ENCODE results near the gene ZNF511. TPM values are rescaled to one million over a fixed set of nuclear protein-coding genes. Genes with fewer than 3 reads are reported as not detected.

Gene ZNF511
- total RNA-seq, 1 experiment from 2014 or later: 89.4 TPM

DNA sequence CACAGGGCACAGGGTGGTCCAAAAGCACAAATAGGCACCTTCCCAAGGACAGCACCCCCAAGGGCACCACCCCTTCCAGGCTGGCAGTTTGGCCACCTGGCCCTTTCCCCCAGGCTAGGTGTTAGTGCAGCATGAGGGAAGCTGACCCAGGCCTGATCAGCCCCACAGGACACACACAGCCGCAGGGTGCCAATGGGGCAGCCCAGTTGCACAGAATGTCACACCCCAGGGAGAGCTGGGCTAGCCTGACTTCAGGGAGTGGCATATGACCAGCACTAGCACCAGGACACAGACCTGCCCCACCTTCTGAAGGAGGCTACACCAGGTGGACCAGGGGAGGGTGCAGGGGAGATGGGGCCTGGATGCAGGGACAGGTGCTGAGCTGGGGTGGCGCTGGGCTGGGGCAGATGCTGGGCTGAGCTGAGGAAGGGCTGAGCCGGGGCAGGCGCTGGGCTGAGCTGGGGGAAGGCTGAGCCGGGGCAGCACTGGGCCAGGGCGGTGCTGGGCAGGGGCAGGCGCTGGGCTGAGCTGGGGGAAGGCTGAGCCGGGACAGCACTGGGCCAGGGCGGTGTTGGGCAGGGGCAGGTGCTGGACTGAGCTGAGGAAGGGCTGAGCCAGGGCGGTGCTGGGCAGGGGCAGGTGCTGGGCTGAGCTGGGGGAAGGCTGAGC, 28.2 kb upstream of the ZNF511 start:
- Histone ChIP-seq H2BK120ac (ENCODE audit: low read depth, low read length, poor library complexity, severe bottlenecking) (no peak overlapping the region), H3K79me1 (ENCODE audit: insufficient read depth, low read depth, low read length, poor library complexity, severe bottlenecking) (no peaks in the 10 kb centered on the region), H2BK20ac (ENCODE audit: low read depth, low read length, poor library complexity, severe bottlenecking) (no peak overlapping the region), H3K56ac (ENCODE audit: insufficient read length, low read depth, low read length) (no peak overlapping the region), H3K4me2 (ENCODE audit: insufficient read depth, insufficient read length, low read length) (no peak overlapping the region), H3K18ac (ENCODE audit: insufficient read length, low read depth, low read length) (no peak overlapping the region), H3K23ac (ENCODE audit: insufficient read length, low read depth, low read length) (no peak overlapping the region), H3K27me3 (ENCODE audit: insufficient read depth, low read length) (no peaks in the 10 kb centered on the region; the same call in 1 of the 2 replicates), H3K4me1 (ENCODE audit: insufficient read depth, low read length) (no peaks in the 10 kb centered on the region), H3K9ac (ENCODE audit: extremely low read depth, insufficient read length, low read length) (no peak overlapping the region), H4K8ac (replicated peaks; ENCODE audit: insufficient read length, low read depth, low read length) (no peak overlapping the region), H2BK15ac (ENCODE audit: low read depth, low read length) (no peak overlapping the region), H2AK5ac (ENCODE audit: insufficient read length, low read length) (no peak overlapping the region), H3K27ac (ENCODE audit: insufficient read length, low read depth, low read length) (no peak overlapping the region), H2BK5ac (ENCODE audit: insufficient read length, low read length) (no peak overlapping the region), H4K20me1 (ENCODE audit: control insufficient read depth, insufficient read depth, insufficient read length) (no peaks in the 10 kb centered on the region), H3K79me2 (ENCODE audit: insufficient read depth, low read length) (no peaks in the 10 kb centered on the region), H2BK12ac (ENCODE audit: insufficient read length, low read depth, low read length) (no peak overlapping the region), H4K91ac (ENCODE audit: insufficient read length, low read depth, low read length) (no peak overlapping the region), H4K5ac (ENCODE audit: insufficient read length, low read depth, low read length) (no peak overlapping the region), H3K14ac (ENCODE audit: insufficient read depth, low read length) (no peak overlapping the region), H3T11ph (ENCODE audit: low read length) (no peak overlapping the region), H3K9me3 (ENCODE audit: control insufficient read depth, low read depth, low read length) (no peaks in the 10 kb centered on the region), H2AFZ (ENCODE audit: low read length) (no peak overlapping the region), H3K23me2 (ENCODE audit: insufficient read length, low read depth, low read length, poor library complexity, severe bottlenecking) (peaks cover 7% of the 10 kb centered on the region), H3K4ac (ENCODE audit: low read depth, low read length) (no peak overlapping the region)
- TF ChIP-seq, protein P1, sequence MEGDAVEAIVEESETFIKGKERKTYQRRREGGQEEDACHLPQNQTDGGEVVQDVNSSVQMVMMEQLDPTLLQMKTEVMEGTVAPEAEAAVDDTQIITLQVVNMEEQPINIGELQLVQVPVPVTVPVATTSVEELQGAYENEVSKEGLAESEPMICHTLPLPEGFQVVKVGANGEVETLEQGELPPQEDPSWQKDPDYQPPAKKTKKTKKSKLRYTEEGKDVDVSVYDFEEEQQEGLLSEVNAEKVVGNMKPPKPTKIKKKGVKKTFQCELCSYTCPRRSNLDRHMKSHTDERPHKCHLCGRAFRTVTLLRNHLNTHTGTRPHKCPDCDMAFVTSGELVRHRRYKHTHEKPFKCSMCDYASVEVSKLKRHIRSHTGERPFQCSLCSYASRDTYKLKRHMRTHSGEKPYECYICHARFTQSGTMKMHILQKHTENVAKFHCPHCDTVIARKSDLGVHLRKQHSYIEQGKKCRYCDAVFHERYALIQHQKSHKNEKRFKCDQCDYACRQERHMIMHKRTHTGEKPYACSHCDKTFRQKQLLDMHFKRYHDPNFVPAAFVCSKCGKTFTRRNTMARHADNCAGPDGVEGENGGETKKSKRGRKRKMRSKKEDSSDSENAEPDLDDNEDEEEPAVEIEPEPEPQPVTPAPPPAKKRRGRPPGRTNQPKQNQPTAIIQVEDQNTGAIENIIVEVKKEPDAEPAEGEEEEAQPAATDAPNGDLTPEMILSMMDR (conservative IDR thresholded peaks at IDR 0.05): no peak
- no peaks in the 10 kb centered on the region for H3K9me3 Mint-ChIP-seq
- H3K36me3 Mint-ChIP-seq (ENCODE audit: insufficient read depth in 1 of 3, low read depth in 3 of 3): peaks cover 14 to 46% (median 36%) of the 10 kb centered on the region in 3 experiments; a peak in 6 of 7 replicates
- H3K27me3 Mint-ChIP-seq (ENCODE audit: low read depth): peaks cover 8% of the 10 kb centered on the region
- no CpG with 5 or more reads among the region's 10 CpGs for WGBS (ENCODE audit: extremely low coverage, insufficient read length, low lambda C conversion rate)
- DNase-seq: no peak
- H3K4me1 Mint-ChIP-seq: peaks cover 3 to 7% of the 10 kb centered on the region in 2 experiments; a peak in 3 of 4 replicates
- no peak overlapping the region for H3K4me3 Mint-ChIP-seq
- H3K27ac Mint-ChIP-seq: no peak overlapping the region; a peak in 1 of 7 replicates
